Measurements from ENCODE around the gene DPF3. TPM values are rescaled to one million over a fixed set of nuclear protein-coding genes. Genes with fewer than 3 reads are reported as not detected.

The DPF3 gene
- total RNA-seq, 1 experiment from 2014 or later = 0.31 TPM

- Mint-ChIP-seq H3K4me1 (peaks cover 14% of the 10 kb centered on the region), H3K27me3 (ENCODE audit: low read depth) (no peaks in the 10 kb centered on the region), H3K4me3 (no peak overlapping the region), H3K27ac (no peak overlapping the region), H3K36me3 (no peaks in the 10 kb centered on the region), H3K9me3 (peaks cover 13% of the 10 kb centered on the region)
- ChIA-PET POLR2A (no interaction called here), CTCF (interaction anchor here (0.6 to 1.4 kb wide), 6 partner anchors 9 to 239 kb away, joined by 3 to 5 read pairs (median 4); no protein-coding TSS in a partner anchor)
- TF ChIP-seq USF2 (CRISPR knock-in tag; IDR thresholded peaks at IDR 0.05) (no peak), JUN (CRISPR knock-in tag; IDR thresholded peaks at IDR 0.05) (no peak), NFYB (CRISPR knock-in tag; conservative IDR thresholded peaks at IDR 0.05; ENCODE audit: low read depth) (no peak), ATF1 (CRISPR knock-in tag; IDR thresholded peaks at IDR 0.05) (no peak), NR1H2 (CRISPR knock-in tag; IDR thresholded peaks at IDR 0.05) (no peak), HMGA2 (CRISPR knock-in tag; IDR thresholded peaks at IDR 0.05) (no peak), PRRX2 (CRISPR knock-in tag; IDR thresholded peaks at IDR 0.05) (no peak), USF1 (CRISPR knock-in tag; IDR thresholded peaks at IDR 0.05) (no peak), ZNF396 (CRISPR knock-in tag; IDR thresholded peaks at IDR 0.05; ENCODE audit: borderline replicate concordance) (no peak), EMX1 (CRISPR knock-in tag; IDR thresholded peaks at IDR 0.05) (no peak), SMAD4 (CRISPR knock-in tag; IDR thresholded peaks at IDR 0.05) (no peak), CREB1 (CRISPR knock-in tag; IDR thresholded peaks at IDR 0.05) (no peak)
- ATAC-seq (peak; percentile 84), DNase-seq (ENCODE audit: low spot score) (no peak)
These were observed 185.0 kb downstream of the DPF3 start for GRCh38 chr14:72708708-72709475.

GRCh38 chr14:72708222-72708621 lies 185.7 kb downstream of the DPF3 start:
- no peak for ATAC-seq
- Mint-ChIP-seq H3K9me3 (peaks cover 13% of the 10 kb centered on the region), H3K27ac (no peak overlapping the region), H3K27me3 (ENCODE audit: low read depth) (no peaks in the 10 kb centered on the region), H3K36me3 (no peaks in the 10 kb centered on the region), H3K4me1 (peaks cover 20% of the 10 kb centered on the region), H3K4me3 (no peak overlapping the region)
- CTCF ChIA-PET = interaction anchor here (0.6 to 1.4 kb wide), 6 partner anchors 8 to 197 kb away, joined by 3 to 5 read pairs (median 4); no protein-coding TSS in a partner anchor
- DNase-seq (ENCODE audit: low spot score) = no peak
- POLR2A ChIA-PET = no interaction called here
- TF ChIP-seq MAX (CRISPR knock-in tag; IDR thresholded peaks at IDR 0.05) (no peak), FOXK1 (CRISPR knock-in tag; IDR thresholded peaks at IDR 0.05) (no peak), NFATC4 (CRISPR knock-in tag; IDR thresholded peaks at IDR 0.05) (no peak), HMGXB4 (CRISPR knock-in tag; IDR thresholded peaks at IDR 0.05) (no peak), STAT6 (CRISPR knock-in tag; conservative IDR thresholded peaks at IDR 0.05; ENCODE audit: low read depth) (no peak), SOX15 (CRISPR knock-in tag; IDR thresholded peaks at IDR 0.05) (no peak), ZNF532 (CRISPR knock-in tag; IDR thresholded peaks at IDR 0.05; ENCODE audit: borderline replicate concordance) (no peak), MLX (CRISPR knock-in tag; IDR thresholded peaks at IDR 0.05) (no peak), ZBTB21 (CRISPR knock-in tag; IDR thresholded peaks at IDR 0.05; ENCODE audit: borderline replicate concordance) (no peak), EMX1 (CRISPR knock-in tag; IDR thresholded peaks at IDR 0.05) (no peak)
